HEK293 (cell line): ENCODE measurements around the gene RAB7B.

ENCODE experiments used
- CTCF ChIA-PET: fragments of 350-600 bp; formaldehyde crosslinking; extraction: SDS; loops from one replicate; lab custom pipeline; 2021; ENCODE audit warnings: antibody characterized with exemption; lab: Yijun Ruan, JAX
- POLR2A ChIA-PET: fragments of 300-600 bp; formaldehyde crosslinking; extraction: SDS; loops from one replicate; lab custom pipeline; 2020; ENCODE audit warnings: antibody characterized with exemption, inconsistent platforms; lab: Yijun Ruan, JAX
- H3K27ac ChIP-seq: fragments of 200-500 bp; sonication (Bioruptor generic); 2 replicates; pipeline ENCODE4 v1.5.1; 2014; ENCODE audit warnings: low read depth, low read length, control low read depth, inconsistent platforms; ENCODE audit errors: extremely low read depth
- H3K36me3 ChIP-seq, 2 experiments: fragments of 200-500 bp in 1 of 2; sonication (Bioruptor generic) in 1 of 2; 1 replicate in 1 of 2; 2 replicates in 1 of 2; pipeline ENCODE4 v1.5.1; 2014 to 2017; ENCODE audit warnings: inconsistent platforms in 2 of 2, low read length in 2 of 2; ENCODE audit not compliant: control insufficient read depth in 2 of 2, insufficient read depth in 1 of 2
- H3K4me1 ChIP-seq: fragments of 200-500 bp; sonication (Bioruptor generic); 2 replicates; pipeline ENCODE4 v1.5.1; 2014; ENCODE audit warnings: mild to moderate bottlenecking, low read length, inconsistent platforms; ENCODE audit not compliant: control insufficient read depth, insufficient read depth
- H3K4me3 ChIP-seq: 2 replicates; pipeline ENCODE4 v1.5.1; 2011; ENCODE audit warnings: low read depth, mild to moderate bottlenecking, control low read depth, low read length, moderate library complexity
- H3K9me3 ChIP-seq: fragments of 200-500 bp; sonication (Bioruptor generic); 2 replicates; pipeline ENCODE4 v1.5.1; 2014; ENCODE audit warnings: low read depth, low read length, inconsistent platforms; ENCODE audit not compliant: control insufficient read depth, insufficient read depth
- AEBP2 ChIP-seq: fragments of 450-650 bp; formaldehyde crosslinking; IDR thresholded peaks from 2 replicates; pipeline ENCODE4 v1.5.1; 2016; ENCODE audit warnings: missing biosample characterization, missing genetic modification characterization, borderline replicate concordance
- BCL6B ChIP-seq: fragments of 450-650 bp; formaldehyde crosslinking; IDR thresholded peaks from 2 replicates; pipeline ENCODE4 v1.5.1; 2017; ENCODE audit warnings: missing biosample characterization, missing genetic modification characterization
- EGR2 ChIP-seq: fragments of 450-650 bp; formaldehyde crosslinking; IDR thresholded peaks from 2 replicates; pipeline ENCODE4 v1.5.1; 2016; ENCODE audit warnings: low read depth, missing biosample characterization, missing genetic modification characterization
- GLIS1 ChIP-seq: fragments of 450-650 bp; formaldehyde crosslinking; IDR thresholded peaks from 2 replicates; pipeline ENCODE4 v1.5.1; 2016; ENCODE audit warnings: missing biosample characterization, missing genetic modification characterization
- SCRT1 ChIP-seq: fragments of 450-650 bp; formaldehyde crosslinking; IDR thresholded peaks from 2 replicates; pipeline ENCODE4 v1.5.1; 2016; ENCODE audit warnings: missing biosample characterization, missing genetic modification characterization, borderline replicate concordance
- ZBTB21 ChIP-seq: fragments of 450-650 bp; formaldehyde crosslinking; IDR thresholded peaks from 2 replicates; pipeline ENCODE4 v1.5.1; 2017; ENCODE audit warnings: missing biosample characterization, missing genetic modification characterization
- ZFP37 ChIP-seq: fragments of 450-650 bp; formaldehyde crosslinking; IDR thresholded peaks from 2 replicates; pipeline ENCODE4 v1.5.1; 2016; ENCODE audit warnings: missing biosample characterization, missing genetic modification characterization
- ZIC2 ChIP-seq: fragments of 450-650 bp; formaldehyde crosslinking; IDR thresholded peaks from 2 replicates; pipeline ENCODE4 v1.5.1; 2016; ENCODE audit warnings: missing biosample characterization, missing genetic modification characterization
- ZNF157 ChIP-seq: fragments of 450-650 bp; formaldehyde crosslinking; IDR thresholded peaks from 2 replicates; pipeline ENCODE4 v1.5.1; 2016; ENCODE audit warnings: missing biosample characterization, missing genetic modification characterization
- ZNF214 ChIP-seq: fragments of 450-650 bp; formaldehyde crosslinking; IDR thresholded peaks from 2 replicates; pipeline ENCODE4 v1.5.1; 2017; ENCODE audit warnings: missing biosample characterization, mild to moderate bottlenecking, missing genetic modification characterization, borderline replicate concordance
- ZNF24 ChIP-seq: fragments of 450-650 bp; formaldehyde crosslinking; IDR thresholded peaks from 2 replicates; pipeline ENCODE4 v1.5.1; 2016; ENCODE audit warnings: missing biosample characterization, missing genetic modification characterization
- ZNF302 ChIP-seq: fragments of 450-650 bp; formaldehyde crosslinking; IDR thresholded peaks from 2 replicates; pipeline ENCODE4 v1.5.1; 2016; ENCODE audit warnings: missing biosample characterization, missing genetic modification characterization, low read depth
- ZNF366 ChIP-seq: fragments of 450-650 bp; formaldehyde crosslinking; conservative IDR thresholded peaks from 2 replicates; pipeline ENCODE4 v1.5.1; 2016; ENCODE audit warnings: missing biosample characterization, missing genetic modification characterization
- ZNF423 ChIP-seq: fragments of 450-650 bp; formaldehyde crosslinking; IDR thresholded peaks from 2 replicates; pipeline ENCODE4 v1.5.1; 2016; ENCODE audit warnings: missing biosample characterization, missing genetic modification characterization
- ZNF510 ChIP-seq: fragments of 450-650 bp; formaldehyde crosslinking; IDR thresholded peaks from 2 replicates; pipeline ENCODE4 v1.5.1; 2018; ENCODE audit warnings: mild to moderate bottlenecking, missing genetic modification characterization, missing biosample characterization; ENCODE audit not compliant: insufficient replicate concordance
- ZNF530 ChIP-seq: fragments of 450-650 bp; formaldehyde crosslinking; IDR thresholded peaks from 2 replicates; pipeline ENCODE4 v1.5.1; 2016; ENCODE audit warnings: low read depth, missing biosample characterization, missing genetic modification characterization
- ZNF596 ChIP-seq: fragments of 450-650 bp; IDR thresholded peaks from 2 replicates; pipeline ENCODE4 v1.5.0; 2018; ENCODE audit warnings: missing biosample characterization, mild to moderate bottlenecking, missing genetic modification characterization, moderate library complexity

RAB7B gene

GRCh38 chr1:205969229-205969628 is 34.0 kb downstream of the RAB7B start:
- Histone ChIP-seq H3K4me3 (no peak overlapping the region), H3K36me3 (no peaks in the 10 kb centered on the region)
- TF ChIP-seq ZNF530 (tag by site-specific recombination) = no peak
- no peak for TF ChIP-seq ZNF510
- no peak for TF ChIP-seq ZNF157
- no peak for TF ChIP-seq ZBTB21 (tag by site-specific recombination)
- no peak for TF ChIP-seq AEBP2
- no peak for TF ChIP-seq ZNF214 (tag by site-specific recombination)
- TF ChIP-seq ZNF423 (tag by site-specific recombination) = no peak
- TF ChIP-seq, all 188 proteins: peak for 0
- Histone ChIP-seq H3K9me3 (no peaks in the 10 kb centered on the region), H3K4me1 (no peaks in the 10 kb centered on the region), H3K27ac (no peak overlapping the region)
- ChIA-PET CTCF (interaction anchor here (3.4 to 4.5 kb wide), 2 partner anchors 9 to 50 kb away, joined by 29 to 39 read pairs; no protein-coding TSS in a partner anchor), POLR2A (no interaction called here)

GRCh38 chr1:205967554-205968335 is 35.5 kb downstream of the RAB7B start:
- Histone ChIP-seq H3K27ac (no peak overlapping the region), H3K4me1 (no peaks in the 10 kb centered on the region), H3K36me3 (no peaks in the 10 kb centered on the region), H3K4me3 (no peak overlapping the region), H3K9me3 (no peaks in the 10 kb centered on the region)
- no peak for TF ChIP-seq ZNF24 (tag by site-specific recombination)
- TF ChIP-seq ZIC2 (tag by site-specific recombination) = no peak
- TF ChIP-seq ZNF366 (tag by site-specific recombination) = no peak
- TF ChIP-seq ZFP37 (tag by site-specific recombination) = no peak
- CTCF ChIA-PET = interaction anchor here (0.6 to 3.4 kb wide), 3 partner anchors 10 to 146 kb away, joined by 3 to 29 read pairs (median 3); no protein-coding TSS in a partner anchor
- POLR2A ChIA-PET = no interaction called here

GRCh38 chr1:205965036-205965884 is 37.9 kb downstream of the RAB7B start:
- no peak for TF ChIP-seq SCRT1 (tag by site-specific recombination)
- TF ChIP-seq GLIS1 (tag by site-specific recombination) = peak; percentile 35
- no peak for TF ChIP-seq EGR2 (tag by site-specific recombination)
- no peak for TF ChIP-seq ZNF596 (tag by site-specific recombination)
- no peak for TF ChIP-seq BCL6B (tag by site-specific recombination)
- no peak for TF ChIP-seq ZNF302 (tag by site-specific recombination)
- H3K27ac ChIP-seq = no peak overlapping the region
- peaks cover 9% of the 10 kb centered on the region for H3K4me1 ChIP-seq
- CTCF ChIA-PET = interaction anchor here (1.6 to 2.4 kb wide), 2 partner anchors 12 to 47 kb away, joined by 6 to 14 read pairs; no protein-coding TSS in a partner anchor
- H3K36me3 ChIP-seq = no peaks in the 10 kb centered on the region
- no peak overlapping the region for H3K4me3 ChIP-seq
- POLR2A ChIA-PET = no interaction called here
- no peaks in the 10 kb centered on the region for H3K9me3 ChIP-seq
